HG03045 (cell line): ENCODE measurements around the gene ARPC1A.
"Not testable (repeated sequence)": the region's sequence is repeated elsewhere in the genome, so short reads cannot be mapped to it uniquely, and the experiment has no call there.

ENCODE experiments used
- ATAC-seq: cut with Tn5 transposase; IDR thresholded peaks from one replicate; pipeline ENCODE4 v1.9.1; 2021; ENCODE audit warnings: mild to moderate bottlenecking, moderate library complexity; ENCODE audit not compliant: unreplicated experiment

The ARPC1A gene

DNA sequence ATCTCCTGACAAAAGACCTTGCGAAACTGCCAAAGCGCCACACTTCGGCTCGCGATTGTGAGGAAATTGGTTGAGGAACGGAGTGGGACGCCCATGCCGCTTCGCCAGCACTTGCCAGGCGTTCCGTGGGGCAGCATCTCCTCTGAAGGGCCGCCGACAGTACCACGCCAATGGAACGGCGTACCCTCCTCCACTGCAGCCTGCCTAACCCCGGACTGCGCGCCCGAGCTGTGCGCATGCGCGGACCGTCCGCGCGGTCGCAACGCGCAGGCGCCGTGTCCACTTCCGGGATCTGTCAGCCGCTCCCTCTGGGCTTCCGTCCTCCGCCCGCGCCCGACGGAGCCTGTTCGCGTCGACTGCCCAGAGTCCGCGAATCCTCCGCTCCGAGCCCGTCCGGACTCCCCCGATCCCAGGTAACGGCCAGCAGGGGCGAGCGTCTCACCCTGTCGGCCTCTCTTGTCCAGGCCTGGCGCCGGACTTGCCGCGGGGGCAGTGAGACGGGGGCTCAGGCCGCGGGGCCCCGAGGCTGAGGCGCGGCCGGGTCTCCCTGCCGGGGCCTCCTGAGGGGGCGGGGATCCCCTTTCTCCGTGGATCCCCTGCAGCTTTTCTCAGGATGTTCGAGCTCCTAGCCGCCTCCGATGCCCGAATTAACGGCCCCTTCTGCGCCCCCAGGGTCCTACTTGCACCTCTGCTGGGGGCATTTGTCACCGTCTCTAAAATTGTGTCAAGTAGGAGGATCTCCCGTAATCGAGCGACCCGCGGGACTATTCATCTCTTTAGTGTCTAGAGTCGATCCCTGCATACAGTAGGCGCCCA, at the start of gene ARPC1A:
TSS of gene ARPC1A (plus strand) at position 307 of the 816 bp plus-strand sequence. CDS start 7,456 bp downstream, outside the sequence.
- peak; percentile 80 for ATAC-seq

DNA sequence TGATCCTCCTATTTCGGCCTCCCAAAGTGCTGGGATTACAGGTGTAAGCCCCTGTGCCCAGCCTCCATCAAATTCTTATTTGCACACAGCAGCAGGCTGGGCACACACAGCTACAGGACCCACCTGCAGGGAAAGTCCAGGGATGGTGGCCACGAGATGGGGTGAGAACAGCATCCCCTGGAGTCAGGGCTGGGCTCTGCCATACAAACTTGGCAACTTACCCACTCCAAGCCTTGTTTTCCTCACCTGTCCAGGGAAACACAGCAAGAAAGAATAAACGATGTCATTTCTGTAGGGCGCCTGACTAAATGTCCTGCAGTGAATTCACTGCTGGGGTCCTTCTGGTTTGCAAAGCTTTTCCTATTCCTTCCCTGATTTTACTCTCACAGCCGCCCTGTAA, 47.5 kb upstream of the ARPC1A start:
- ATAC-seq = no peak

DNA sequence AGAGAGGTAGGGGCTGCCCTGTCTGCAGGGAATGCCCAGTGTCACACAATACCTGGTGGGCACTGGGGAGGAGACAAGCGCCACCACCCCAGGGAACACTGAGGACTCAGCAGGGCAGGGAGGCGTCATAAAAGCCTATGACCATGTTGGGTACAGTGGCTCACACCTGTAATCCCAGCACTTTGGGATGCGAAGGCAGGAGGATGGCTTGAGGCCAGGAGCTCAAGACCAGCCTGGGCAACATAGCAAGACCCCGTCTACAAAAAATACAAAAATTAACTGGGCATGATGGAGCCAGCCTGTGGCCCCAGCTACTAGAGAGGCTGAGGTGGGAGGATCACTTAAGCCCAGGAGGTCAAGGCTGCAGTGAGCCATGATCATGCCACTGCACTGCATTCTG, 41.5 kb upstream of the ARPC1A start:
- not testable (repeated sequence) for ATAC-seq

DNA sequence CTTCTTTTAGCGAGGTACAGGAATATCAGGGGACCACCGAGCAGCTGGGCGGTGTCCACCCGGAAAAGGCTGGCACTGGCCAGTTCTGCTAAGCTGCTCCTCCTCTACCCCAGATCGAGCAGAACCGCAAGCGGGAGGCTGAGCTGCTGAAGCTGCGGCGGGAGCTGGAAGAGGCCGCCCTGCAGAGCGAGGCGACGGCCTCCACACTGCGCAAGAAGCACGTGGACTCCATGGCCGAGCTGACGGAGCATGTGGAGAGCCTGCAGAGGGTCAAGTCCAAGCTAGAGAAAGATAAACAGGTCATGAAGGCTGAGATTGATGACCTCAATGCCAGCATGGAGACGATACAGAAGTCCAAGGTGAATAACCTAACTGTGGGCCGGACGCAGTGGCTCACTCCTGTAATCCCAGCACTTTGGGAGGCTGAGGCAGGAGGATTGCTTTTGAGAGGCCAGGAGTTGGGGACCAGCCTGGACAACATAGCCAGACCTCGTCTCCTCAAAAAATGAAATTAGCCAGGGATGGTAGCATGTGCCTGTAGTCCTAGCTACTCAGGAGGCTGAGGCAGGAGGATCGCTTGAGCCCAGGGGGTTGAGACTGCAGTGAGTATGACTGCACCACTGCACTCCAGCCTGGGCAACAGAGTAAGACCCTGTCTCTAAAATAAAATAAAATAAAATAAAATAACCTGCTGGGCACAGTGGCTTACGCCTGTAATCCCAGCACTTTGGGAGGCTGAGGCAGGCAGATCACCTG, 37.7 kb upstream of the ARPC1A start:
- no peak for ATAC-seq

DNA sequence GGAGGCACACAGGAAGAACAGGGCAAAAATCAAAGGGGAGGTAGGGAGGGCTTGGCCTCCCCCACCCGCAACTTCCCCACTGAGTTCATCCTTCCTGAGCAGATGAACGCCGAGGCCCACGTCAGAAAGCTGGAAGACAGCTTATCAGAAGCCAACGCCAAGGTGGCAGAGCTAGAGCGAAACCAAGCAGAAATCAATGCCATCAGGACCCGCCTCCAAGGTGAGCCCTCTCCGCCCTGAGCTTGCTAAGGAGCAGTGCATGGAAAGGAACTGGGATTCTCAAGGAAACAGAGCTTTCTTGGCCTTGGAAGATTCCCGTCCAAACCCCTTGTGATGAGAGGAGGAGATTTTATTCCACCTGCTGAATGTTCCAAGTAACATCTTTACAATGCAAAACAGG, 36.5 kb upstream of the ARPC1A start:
- ATAC-seq = no peak

DNA sequence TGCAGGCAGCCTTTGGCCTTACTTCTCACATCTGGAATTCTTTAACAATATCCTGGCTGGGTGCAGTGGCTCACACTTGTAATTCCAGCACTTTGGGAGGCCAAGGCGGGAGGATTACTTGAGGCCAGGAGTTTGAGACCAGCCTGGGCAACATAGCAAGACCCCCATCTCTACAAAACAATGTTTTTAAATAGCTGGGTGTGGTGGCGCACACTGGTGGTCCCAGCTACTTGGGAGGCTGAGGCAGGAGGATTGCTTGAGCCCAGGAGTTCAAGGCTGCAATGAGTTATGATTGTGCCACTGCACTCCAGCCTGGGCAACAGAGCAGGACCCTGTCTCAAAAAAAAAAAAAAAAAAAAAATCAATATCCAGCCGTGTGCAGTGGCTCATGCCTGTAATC, 35.5 kb upstream of the ARPC1A start:
- not testable (repeated sequence) for ATAC-seq

DNA sequence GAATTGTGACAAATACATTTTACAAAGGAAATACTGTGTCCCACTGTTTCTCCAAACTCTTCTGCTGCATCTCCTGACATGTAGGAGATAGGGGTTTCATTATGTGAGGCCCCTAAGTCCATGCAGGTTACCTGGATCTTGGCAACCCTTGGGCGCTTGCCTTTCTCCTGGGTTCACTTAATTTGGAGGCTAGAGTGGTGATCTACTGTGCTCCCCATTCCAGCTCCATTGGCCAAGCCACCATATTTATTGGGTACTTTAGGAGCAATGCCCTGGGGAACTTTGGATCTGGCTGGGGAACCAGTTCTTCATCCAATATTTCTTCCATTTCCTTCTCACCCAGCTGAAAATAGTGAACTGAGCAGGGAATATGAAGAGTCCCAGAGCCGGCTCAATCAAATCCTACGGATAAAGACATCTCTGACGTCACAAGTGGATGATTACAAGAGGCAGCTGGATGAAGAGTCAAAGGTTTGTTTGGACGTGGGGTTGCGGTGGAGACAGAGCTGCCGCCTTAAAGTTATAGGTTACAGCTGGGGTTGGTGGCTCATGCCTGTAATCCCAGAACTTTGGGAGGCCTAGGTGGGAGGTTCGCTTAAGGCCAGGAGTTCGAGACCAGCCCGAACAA, 34.6 kb upstream of the ARPC1A start:
- no peak for ATAC-seq

DNA sequence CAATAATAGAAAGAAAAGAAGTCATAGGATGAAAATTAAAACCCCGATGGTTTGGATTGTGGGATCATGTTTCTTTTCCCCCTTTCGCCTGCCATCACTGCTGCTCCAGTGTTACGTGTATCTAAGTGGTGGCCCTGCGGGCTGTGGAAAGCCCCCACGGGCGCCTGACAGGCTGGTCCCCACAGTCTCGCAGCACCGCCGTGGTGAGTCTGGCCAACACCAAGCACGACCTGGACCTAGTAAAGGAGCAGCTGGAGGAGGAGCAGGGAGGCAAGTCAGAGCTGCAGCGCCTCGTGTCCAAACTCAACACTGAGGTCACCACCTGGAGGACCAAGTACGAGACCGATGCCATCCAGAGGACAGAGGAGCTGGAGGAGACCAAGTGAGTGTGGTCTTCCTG, 33.6 kb upstream of the ARPC1A start:
- no peak for ATAC-seq

DNA sequence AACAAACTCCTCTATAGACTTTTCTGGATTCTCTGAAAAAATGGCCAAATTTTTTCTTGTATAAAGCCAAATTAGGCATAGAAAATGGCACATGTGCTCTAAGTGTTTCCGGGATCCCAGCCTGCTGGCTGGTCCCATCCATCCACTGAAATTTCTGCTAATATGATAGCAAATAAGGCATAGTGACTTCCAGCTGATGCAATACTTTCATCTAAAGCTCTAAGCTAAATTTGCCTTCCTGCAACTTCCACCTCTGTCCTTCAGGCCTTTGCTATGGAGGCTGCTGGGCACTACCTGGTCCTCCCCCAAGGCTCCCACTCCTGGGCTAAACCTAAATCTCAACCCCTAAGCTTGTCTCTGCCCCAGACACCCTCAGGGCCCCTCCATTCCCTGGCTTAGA, 32.5 kb upstream of the ARPC1A start:
- no peak for ATAC-seq

DNA sequence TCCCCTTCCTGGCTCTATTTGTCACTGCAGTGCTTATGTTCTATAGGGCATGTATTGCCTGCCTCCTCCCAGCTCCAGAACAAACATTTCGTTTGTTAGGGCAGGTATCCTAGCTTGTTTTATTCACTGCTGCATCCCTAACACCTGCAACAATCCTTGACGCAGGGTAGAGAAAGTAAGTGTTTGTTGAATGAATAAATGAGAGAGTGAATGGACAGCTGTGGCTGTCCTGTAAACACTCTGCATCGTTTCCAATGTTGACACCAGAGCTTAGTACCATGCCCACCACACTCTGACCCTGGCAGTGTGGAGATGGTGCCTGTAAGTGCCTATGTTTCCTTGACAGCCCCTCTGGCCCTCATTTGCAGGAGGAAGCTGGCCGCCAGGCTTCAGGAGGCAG, 32.0 kb upstream of the ARPC1A start:
- no peak for ATAC-seq

DNA sequence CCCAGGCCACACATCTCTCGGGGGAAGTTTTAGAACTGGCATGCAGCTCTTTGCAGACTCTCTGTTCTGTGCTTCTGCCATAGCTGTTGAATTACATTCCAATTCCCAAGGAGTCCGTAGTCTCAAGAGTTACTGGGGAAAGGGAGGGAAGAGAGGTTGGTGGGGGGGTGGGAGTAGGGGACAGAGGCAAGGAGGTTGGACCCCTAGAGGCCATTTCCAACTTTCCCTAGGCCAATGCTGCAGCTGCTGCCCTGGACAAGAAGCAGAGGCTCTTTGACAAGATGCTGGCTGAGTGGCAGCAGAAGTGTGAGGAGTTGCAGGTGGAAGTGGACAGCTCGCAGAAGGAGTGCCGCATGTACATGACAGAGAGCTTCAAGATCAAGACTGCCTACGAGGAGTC, 29.2 kb upstream of the ARPC1A start:
- ATAC-seq = no peak

DNA sequence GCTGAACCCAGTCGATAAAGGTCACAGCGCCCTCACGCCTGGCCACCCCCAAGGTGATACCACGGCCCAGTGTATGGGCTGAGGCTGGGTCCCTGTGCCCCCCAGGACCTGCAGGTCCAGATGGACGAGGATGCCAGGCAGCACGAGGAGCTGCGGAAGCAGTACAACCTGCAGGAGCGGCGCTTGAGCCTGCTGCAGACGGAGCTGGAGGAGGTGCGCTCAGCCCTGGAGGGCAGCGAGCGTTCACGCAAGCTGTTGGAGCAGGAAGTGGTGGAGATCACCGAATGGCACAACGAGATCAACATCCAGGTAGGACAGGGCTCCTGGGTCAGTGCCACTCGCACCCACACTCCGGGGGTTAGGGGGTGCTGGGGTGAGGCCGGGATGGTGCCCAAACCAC, 24.2 kb upstream of the ARPC1A start:
- ATAC-seq = no peak

DNA sequence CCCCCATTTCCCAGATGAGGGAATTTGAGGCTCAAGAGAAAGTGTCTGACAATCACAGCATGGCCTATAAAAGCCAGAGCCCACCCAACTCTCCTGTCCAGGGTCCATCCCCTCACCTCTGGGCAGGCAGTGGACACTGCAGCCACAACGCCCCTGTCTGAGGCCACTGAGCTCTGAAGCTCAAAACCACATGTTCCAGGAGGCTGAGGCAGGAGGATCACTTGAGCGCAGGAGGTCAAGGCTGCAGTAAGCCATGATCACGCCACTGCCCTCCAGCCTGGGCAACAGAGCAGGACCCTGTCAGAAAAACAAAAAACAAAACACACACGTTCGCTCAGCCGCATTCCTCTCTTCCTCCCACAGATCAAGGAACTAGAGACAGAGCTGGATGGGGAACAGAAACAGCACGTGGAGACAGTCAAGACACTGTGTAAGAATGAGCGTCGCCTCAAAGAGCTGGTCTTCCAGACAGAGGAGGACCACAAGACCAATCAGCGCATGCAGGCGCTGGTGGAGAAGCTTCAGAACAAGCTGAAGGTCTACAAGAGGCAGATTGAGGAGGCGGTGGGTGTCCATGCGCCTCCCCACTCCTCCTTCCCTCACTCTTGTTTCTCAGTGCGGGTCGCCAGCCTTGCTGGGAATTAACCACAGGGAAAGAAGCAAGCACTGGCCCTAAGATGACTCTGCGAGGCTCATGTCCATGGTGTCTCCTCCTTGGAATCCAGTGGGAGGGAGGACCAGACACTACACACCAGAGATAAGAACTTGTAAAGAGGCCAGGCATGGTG, 20.0 kb upstream of the ARPC1A start:
- no peak for ATAC-seq

DNA sequence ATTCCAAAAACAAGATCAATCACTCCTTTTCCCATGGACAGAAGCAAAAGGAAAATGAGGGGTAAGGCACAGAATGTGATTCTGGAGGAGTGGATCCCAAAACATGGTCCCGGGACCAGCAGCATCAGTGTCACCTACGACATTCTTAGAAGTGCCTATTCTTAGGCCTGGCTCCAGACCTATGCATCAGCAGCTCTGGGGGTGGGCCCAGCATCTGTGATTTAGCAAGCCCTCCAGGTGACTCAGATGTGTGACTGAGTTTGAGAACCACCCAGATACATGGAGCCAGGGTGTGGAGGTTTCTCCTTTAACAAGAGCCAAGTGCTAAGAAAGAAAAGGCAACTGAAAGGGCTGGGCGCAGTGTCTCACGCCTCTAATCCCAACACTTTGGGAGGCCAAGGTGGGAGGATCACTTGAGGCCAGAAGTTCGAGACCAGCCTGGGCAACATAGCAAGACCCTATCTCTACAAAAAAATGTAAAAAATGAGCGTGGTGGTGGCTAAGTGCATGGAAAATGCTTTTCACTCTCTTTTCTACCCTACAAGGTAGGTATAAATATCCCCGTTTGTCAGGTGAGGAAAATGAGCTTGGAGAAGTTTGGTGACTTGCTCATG, 17.1 kb upstream of the ARPC1A start:
- no peak for ATAC-seq

DNA sequence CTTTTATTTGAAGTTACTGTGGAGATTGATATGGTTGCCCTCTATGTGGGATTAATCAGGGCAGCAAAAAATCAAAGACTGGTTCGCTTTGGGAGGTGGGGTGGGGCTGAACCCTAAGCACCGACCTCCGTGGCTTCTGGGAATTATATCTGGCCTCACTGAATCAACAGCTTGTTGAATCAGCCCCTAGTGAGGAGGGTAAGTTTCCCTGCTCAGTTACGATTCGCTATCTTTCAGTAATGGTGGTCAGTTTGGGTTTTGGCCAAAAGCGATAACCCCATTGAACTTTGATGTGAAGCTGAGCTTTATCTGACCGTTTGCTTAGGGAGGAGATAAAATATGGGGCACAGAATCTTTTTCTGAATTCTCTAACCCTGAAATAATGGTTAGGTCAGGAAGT, 16.6 kb upstream of the ARPC1A start:
- no peak for ATAC-seq

DNA sequence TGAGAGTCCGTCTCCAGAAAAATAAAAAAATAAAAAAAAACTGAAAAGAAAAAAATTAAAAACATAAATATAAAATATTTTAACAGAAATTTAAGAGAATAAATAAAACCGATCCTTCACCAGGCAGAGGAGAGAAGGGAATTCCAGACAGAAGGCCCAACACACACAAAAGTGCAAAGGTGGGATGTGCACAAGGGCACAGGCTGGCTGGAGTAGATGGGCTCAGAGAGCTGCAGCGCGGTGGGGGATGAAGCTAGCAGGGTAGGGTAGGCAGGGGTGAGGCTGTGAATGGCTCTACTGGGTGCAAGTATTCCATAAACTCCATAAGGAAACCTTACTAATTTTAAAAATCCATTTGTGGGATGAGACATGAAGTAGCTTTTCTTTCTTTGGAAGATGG, 15.7 kb upstream of the ARPC1A start:
- ATAC-seq = no peak

DNA sequence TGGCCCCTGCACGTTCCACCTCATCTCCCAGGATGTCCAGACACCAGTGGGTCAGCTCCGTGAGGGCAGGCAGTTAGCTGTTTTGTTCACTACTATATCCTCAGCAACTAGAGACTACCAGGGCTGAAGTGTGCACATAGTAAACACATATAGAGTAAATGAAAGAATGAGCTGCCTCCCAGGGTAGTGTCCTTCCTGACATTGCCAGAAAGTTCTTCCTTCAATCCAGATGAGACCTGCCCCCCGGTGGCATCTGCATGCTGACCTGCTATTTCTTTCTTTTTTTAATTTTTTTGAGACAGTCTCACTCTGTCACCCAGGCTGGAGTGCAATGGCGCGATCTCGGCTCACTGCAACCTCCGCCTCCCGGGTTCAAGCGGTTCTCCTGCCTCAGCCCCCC, 14.0 kb upstream of the ARPC1A start:
- no peak for ATAC-seq

DNA sequence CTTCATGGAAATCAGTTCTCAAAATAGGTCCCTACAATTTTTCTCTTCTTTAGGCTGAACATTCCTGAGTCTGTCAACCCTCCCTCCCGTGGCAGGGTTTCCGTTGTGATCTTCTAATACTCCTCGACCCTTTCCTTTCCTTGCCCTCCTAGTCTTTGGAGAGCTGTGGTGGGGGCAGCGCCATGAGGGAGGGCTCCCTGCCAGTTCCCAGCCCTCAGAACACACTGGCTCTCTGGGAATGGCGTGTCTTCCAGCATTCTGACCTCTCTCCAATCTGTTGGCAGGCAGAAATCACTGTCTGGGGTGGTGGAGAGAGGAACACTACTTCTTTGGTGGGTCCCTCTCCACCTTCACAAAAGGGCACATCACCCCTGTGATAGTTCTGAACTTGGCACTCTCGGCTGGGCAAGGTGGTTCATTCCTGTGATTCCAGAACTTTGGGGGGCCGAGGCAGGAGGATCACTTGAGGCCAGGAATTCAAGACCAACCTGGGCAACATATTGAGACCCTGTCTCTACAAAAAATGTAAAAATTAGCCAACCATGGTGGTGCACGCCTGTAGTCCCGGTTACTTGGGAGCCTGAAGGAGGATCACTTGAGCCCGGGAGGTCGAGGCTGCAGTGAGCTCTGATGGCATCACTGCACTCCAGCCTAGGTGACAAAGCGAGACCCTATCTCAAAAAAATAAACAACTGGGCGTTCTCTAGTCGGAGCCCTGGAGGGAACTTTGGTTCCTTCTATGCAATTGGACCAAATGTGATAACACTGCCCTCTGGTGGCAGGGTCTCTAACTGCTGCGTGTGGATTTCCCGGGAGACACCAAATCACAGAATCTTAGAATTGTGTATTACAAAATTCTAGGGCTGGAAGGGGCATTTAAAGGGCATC, 13.1 kb upstream of the ARPC1A start:
- no peak for ATAC-seq

DNA sequence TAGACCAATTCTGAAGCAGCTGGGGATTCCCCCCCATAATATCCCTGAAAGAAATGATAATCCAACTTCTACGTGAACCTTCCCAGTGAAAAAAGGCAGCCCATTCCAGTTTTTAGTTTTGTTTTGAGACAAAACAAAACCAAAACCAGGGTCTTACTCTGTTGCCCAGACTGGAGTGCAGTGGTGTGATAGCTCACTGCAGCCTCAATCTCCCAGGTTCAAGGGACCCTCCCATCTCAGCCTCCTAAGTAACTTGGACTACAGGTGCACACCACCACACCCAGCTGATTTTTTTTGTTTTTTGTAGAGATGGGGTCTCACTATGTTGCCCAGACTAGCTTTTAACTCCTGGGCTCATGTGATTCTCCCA, 12.5 kb upstream of the ARPC1A start:
- no peak for ATAC-seq

DNA sequence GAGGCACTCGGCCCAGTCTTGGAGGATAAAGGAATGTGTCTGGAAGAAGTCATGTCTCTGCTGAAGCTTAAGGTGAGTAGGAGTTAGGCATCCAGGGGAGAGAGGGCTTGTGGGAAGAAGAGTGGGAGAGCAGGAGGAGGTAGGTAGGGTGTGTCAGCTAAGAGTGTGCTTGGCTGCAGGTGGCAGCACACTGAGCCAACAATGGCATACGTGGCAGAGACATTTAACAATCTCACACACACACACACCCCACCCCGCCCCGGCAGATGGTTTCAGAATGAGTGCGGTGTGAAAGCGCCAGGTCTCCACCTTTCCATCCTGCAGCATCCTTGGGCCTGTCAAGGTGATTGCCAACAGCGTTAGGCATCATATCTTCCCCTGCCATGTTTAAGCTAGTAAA, 11.2 kb upstream of the ARPC1A start:
- no peak for ATAC-seq
